Mesothelial cell of epicardium (in vitro differentiated cells): ENCODE data around the gene FOXN1. TPM values are rescaled to one million over a fixed set of nuclear protein-coding genes. Genes with fewer than 3 reads are reported as not detected.

Experiments
- DNase-seq, 2 experiments: peaks; one replicate each; pipeline ENCODE4 v3.0.0; 2021; ENCODE audit warnings: low spot score in 2 of 2; ENCODE audit not compliant: unreplicated experiment in 2 of 2
- H3K27ac Mint-ChIP-seq: 2 replicates; pipeline ENCODE4 v1.8.0; 2021; ENCODE audit warnings: mixed read lengths
- H3K27me3 Mint-ChIP-seq: 2 replicates; pipeline ENCODE4 v1.8.0; 2021; ENCODE audit warnings: low read depth, mixed read lengths
- H3K36me3 Mint-ChIP-seq: 2 replicates; pipeline ENCODE4 v1.8.0; 2021; ENCODE audit warnings: mixed read lengths
- H3K4me1 Mint-ChIP-seq: 2 replicates; pipeline ENCODE4 v1.8.0; 2021; ENCODE audit warnings: mixed read lengths
- H3K4me3 Mint-ChIP-seq: 2 replicates; pipeline ENCODE4 v1.8.0; 2021; ENCODE audit warnings: mild to moderate bottlenecking, moderate library complexity, mixed read lengths
- H3K9me3 Mint-ChIP-seq: 2 replicates; pipeline ENCODE4 v1.8.0; 2021; ENCODE audit warnings: mixed read lengths
- total RNA-seq: library from RNA; stranded (reverse); gene quantifications from 3 replicates; pipeline ENCODE4 v1.2.1, GENCODE V29; 2021
- TF ChIP-seq, protein P1 (sequence below): fragments of 200-600 bp; sonication (generic); IDR thresholded peaks from one replicate; pipeline ENCODE4 v1.5.0; 2021; ENCODE audit warnings: antibody characterized with exemption; ENCODE audit not compliant: unreplicated experiment

FOXN1 gene
- total RNA-seq, 1 donor from 2014 or later, result 0.34 TPM

DNA sequence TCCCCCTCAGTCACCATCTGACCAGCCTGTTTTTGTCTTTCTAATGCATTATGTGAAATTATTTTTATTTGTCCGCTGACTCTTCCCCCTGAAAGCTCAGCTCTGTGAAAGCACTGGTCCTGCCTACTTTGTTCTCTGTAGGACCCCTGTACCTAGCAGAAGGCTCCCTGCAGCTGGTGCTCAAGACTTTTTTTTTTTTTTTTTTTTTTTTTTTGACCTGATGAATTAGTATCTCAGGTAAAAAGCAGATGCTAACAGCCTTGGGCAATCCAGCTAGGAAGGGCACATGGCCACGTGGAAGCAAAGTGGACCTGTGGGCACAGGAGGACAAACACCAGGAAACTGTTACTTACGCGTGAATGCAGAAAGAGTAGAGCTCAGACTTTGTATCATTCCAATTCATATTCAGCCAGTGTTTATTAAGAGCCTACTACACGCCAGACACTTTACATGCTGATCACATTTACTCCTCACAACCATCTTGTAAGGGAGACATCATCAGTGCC is 46.9 kb downstream of the FOXN1 start:
- peak overlapping the region; percentile 91 for H3K27ac Mint-ChIP-seq
- peak overlapping the region; percentile 96 for H3K4me3 Mint-ChIP-seq
- H3K4me1 Mint-ChIP-seq, result peaks cover 30% of the 10 kb centered on the region
- DNase-seq, result no peak
- no peaks in the 10 kb centered on the region for H3K27me3 Mint-ChIP-seq
- TF ChIP-seq, protein P1, sequence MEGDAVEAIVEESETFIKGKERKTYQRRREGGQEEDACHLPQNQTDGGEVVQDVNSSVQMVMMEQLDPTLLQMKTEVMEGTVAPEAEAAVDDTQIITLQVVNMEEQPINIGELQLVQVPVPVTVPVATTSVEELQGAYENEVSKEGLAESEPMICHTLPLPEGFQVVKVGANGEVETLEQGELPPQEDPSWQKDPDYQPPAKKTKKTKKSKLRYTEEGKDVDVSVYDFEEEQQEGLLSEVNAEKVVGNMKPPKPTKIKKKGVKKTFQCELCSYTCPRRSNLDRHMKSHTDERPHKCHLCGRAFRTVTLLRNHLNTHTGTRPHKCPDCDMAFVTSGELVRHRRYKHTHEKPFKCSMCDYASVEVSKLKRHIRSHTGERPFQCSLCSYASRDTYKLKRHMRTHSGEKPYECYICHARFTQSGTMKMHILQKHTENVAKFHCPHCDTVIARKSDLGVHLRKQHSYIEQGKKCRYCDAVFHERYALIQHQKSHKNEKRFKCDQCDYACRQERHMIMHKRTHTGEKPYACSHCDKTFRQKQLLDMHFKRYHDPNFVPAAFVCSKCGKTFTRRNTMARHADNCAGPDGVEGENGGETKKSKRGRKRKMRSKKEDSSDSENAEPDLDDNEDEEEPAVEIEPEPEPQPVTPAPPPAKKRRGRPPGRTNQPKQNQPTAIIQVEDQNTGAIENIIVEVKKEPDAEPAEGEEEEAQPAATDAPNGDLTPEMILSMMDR, result no peak
- H3K9me3 Mint-ChIP-seq, result no peaks in the 10 kb centered on the region
- H3K36me3 Mint-ChIP-seq, result peaks cover 36% of the 10 kb centered on the region

DNA sequence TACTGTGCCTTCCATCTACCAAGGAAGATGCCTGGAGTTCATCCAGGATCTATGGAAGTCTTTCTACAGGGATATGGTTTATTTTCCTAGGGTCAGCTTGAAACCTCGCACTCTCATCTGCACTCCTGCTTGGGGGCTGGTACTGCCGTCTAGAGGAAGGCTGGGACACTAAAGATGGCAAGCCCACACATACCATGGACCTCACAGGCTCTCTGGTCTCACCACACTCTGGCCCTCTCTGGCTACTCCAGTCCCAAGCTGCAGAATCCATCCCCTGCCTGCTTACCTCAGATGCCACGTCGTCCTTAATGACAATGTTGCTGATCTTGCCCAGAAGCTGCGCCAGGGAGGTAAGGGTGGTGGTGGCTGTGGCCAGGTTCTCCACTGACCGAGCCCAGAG is 48.4 kb downstream of the FOXN1 start:
- H3K36me3 Mint-ChIP-seq, result peaks cover 42% of the 10 kb centered on the region
- no peak overlapping the region for H3K4me3 Mint-ChIP-seq
- TF ChIP-seq, protein P1, result no peak
- H3K27ac Mint-ChIP-seq, result no peak overlapping the region
- H3K9me3 Mint-ChIP-seq, result no peaks in the 10 kb centered on the region
- peaks cover 25% of the 10 kb centered on the region for H3K4me1 Mint-ChIP-seq
- H3K27me3 Mint-ChIP-seq, result no peaks in the 10 kb centered on the region
- DNase-seq, result no peak

DNA sequence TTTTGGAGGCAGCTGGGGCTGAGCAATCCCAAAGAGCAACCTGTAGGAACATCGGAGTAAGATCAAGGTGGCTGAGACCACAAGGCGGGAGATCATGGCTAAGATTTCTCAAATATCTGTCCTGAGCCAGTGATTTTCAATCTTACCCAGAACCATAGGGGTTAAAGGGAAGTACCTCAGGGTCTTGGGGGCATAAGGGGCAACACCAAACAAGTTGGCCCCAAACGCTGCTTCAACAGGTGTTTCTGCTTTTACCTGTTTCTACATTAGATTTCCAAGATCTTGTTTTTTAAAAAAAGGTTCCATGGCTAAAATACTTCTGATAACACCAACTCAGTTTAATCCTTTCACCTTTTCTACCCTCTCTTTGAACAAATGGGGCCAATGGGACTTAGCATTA is 48.9 kb downstream of the FOXN1 start:
- H3K4me1 Mint-ChIP-seq, result peaks cover 24% of the 10 kb centered on the region
- no peaks in the 10 kb centered on the region for H3K9me3 Mint-ChIP-seq
- H3K27ac Mint-ChIP-seq, result peak overlapping the region; percentile 66
- TF ChIP-seq, protein P1, result no peak
- H3K4me3 Mint-ChIP-seq, result no peak overlapping the region
- H3K27me3 Mint-ChIP-seq, result no peaks in the 10 kb centered on the region
- no peak for DNase-seq
- H3K36me3 Mint-ChIP-seq, result peaks cover 46% of the 10 kb centered on the region

DNA sequence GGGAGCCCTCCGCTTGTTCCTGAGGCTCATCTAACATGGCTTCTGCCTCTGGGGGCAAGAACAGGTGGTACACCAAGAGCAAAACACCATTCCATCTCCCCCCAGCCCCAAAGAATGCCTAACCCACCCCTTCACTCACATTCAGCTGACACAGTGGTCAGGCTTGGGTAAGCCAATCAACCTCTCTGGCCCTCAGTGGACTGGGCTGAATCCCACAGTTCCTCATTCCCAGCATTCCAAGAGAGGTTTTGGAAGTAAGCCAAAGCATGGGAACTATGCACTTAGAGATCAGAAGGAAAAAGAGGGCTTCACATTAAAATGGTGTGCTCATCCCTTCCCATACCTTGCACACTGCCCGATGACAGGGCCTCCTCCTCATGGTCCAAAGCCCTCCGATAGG is 57.3 kb downstream of the FOXN1 start:
- TF ChIP-seq, protein P1, result no peak
- no peaks in the 10 kb centered on the region for H3K27me3 Mint-ChIP-seq
- DNase-seq, result no peak
- H3K36me3 Mint-ChIP-seq, result peaks cover 25% of the 10 kb centered on the region
- H3K4me1 Mint-ChIP-seq, result peaks cover 11% of the 10 kb centered on the region
- no peak overlapping the region for H3K4me3 Mint-ChIP-seq
- H3K27ac Mint-ChIP-seq, result peak overlapping the region; percentile 91
- H3K9me3 Mint-ChIP-seq, result no peaks in the 10 kb centered on the region

DNA sequence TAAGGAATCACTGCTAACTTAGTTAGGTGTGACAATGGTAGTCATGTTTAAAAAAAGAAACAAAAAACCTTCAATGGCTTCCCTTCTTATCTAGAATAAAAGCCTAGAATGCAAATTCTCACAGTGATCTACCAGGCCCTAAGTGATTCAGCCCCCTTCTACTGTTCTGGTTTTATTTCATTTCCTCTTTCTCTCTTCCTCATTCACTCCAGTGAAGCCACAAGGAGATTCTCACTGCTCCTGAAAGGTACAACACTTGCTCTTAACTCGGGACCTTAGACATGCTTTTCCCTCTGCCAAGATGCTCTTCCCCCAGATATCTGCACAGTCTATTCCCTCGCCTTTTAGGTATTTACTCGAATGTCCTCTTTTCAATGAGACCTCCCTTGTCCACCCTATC is 61.5 kb downstream of the FOXN1 start:
- Mint-ChIP-seq H3K4me3 (no peak overlapping the region), H3K4me1 (peaks cover 34% of the 10 kb centered on the region), H3K9me3 (no peaks in the 10 kb centered on the region), H3K36me3 (peaks cover 13% of the 10 kb centered on the region), H3K27ac (no peak overlapping the region), H3K27me3 (no peaks in the 10 kb centered on the region)
- DNase-seq, result no peak
- TF ChIP-seq, protein P1, result no peak

DNA sequence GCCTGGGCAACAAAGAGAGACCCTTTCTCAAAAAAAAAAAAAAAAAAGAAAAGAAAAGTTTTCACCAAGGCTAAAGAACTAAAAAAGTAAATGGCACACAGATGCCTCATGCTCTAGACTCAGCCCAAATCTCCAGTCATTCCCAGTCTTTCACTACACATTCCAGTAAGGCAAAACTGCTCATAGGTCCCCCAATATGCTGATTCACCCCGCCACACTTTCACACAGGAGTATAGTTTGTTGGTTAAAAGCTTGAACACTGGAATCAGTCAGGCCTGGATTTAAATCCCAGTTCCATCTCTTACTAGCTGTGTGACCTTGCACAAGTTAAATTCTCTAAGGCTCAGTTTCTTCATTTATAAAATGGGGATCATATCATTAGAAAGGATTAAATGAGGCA is 63.3 kb downstream of the FOXN1 start:
- no peaks in the 10 kb centered on the region for H3K27me3 Mint-ChIP-seq
- TF ChIP-seq, protein P1, result no peak
- no peaks in the 10 kb centered on the region for H3K9me3 Mint-ChIP-seq
- H3K36me3 Mint-ChIP-seq, result peaks cover 13% of the 10 kb centered on the region
- H3K4me3 Mint-ChIP-seq, result peak overlapping the region; percentile 90
- H3K27ac Mint-ChIP-seq, result no peak overlapping the region
- DNase-seq, result no peak
- H3K4me1 Mint-ChIP-seq, result peaks cover 22% of the 10 kb centered on the region
